Adipose tissue (tissue), 3 donors: ENCODE results near the gene SOX14. TPM values are rescaled to one million over a fixed set of nuclear protein-coding genes. Genes with fewer than 3 reads are reported as not detected.

Experiments
- H3K27ac ChIP-seq: one replicate; pipeline ENCODE4 v1.5.1; 2013; ENCODE audit warnings: low read depth, low read length
- WGBS, 3 donors: extraction: QIAGEN DNeasy Blood & Tissue Kit; methylation state at CpG; one replicate each; pipeline ENCODE4 v1.1.7; 2013; 5-methylcytosine and 5-hydroxymethylcytosine counted together
- polyA plus RNA-seq, 3 donors: library from polyadenylated mRNA; stranded (reverse); fragments of 200-250 nt; gene quantifications; one replicate each; pipeline ENCODE4 v1.2.3, GENCODE V29; 2013
- donor health status: healthy with polysubstance abuse.
- donor health status: Bipolar disorder and iron deficiency.
- donor health status: healthy.

Gene SOX14
- polyA plus RNA-seq, 3 donors, result not detected

DNA sequence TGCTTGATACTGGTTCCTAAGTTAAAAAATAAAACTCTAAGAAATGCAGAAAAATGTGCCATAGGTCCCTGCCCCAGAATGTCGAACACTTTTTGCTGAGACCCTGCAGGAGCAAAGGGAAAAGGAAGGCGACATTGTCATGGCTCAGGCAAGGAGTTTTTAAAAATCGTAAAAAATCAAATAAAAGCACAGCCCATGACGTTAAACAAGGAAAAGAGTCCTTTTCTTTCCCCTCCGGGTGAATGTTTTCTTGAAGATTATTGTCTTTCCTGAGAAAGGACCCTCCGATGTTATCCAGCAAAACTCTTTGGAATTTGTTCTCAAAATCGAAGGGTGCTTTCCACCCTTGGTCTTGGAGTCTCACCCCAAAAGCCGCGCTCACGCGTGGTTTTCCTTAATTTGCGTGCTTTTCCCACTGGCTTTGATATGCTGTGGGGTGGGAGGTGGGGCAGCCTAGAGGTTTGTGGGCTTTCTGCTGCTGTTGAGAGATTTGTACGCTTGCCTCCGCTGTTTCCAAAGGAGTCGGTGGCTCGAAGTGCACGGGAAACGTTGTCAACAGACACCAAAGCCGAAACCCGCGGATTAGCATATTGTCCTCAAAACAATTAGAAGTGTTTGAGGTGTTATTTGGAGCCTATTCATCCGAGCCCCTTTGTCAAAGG lies 2.9 kb downstream of the SOX14 start:
- no peak overlapping the region for H3K27ac ChIP-seq
- 2 to 3% (median 3%) methylated on average over 22 of the region's 22 CpGs for WGBS, 3 donors

DNA sequence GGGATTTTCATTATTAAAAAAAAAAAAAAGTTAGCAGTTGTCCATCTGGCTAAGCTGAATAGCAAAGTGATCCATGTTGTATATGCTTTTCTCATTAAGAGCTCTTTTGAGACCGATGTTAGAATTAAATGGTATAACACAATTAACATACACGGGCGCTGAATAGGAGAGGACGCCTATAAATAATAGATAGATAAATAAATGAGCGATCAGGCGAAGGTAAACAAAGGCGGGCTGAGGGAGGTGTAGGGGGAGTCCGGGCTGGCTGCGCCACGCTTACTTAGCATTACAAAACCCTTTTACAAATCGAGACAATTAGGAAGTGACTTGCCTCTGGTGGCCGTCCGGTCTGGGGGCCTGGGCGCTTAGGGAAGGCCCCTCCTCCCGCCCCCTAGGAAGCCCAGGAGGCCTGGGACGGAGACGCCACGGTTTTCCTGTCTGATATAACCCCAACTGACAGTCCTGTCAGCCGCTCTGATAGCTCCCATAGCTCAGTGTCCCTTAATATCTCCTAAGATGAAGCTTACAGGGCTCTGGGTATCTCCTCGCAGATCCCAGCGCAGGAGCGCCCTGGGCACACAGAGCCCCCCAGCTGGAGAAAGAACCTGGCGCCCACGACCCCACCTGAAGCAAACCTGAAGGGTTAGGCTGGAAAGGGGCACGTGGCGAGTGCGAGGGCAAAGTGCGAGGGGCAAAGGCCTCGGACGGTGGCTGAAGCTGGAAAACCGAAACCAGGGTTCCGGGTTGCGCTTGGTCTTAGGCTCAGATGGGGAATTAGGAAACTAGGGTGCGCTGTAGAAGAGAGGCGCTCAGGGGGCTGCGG lies 3.6 kb downstream of the SOX14 start:
- no peak overlapping the region for H3K27ac ChIP-seq
- WGBS, 3 donors, result 2% methylated on average over 33 to 36 of the region's 36 CpGs

GRCh38 chr3:137768361-137769321 lies 4.5 kb downstream of the SOX14 start:
- WGBS, 3 donors, result 1 to 4% (median 2%) methylated on average over 59 of the region's 59 CpGs

DNA sequence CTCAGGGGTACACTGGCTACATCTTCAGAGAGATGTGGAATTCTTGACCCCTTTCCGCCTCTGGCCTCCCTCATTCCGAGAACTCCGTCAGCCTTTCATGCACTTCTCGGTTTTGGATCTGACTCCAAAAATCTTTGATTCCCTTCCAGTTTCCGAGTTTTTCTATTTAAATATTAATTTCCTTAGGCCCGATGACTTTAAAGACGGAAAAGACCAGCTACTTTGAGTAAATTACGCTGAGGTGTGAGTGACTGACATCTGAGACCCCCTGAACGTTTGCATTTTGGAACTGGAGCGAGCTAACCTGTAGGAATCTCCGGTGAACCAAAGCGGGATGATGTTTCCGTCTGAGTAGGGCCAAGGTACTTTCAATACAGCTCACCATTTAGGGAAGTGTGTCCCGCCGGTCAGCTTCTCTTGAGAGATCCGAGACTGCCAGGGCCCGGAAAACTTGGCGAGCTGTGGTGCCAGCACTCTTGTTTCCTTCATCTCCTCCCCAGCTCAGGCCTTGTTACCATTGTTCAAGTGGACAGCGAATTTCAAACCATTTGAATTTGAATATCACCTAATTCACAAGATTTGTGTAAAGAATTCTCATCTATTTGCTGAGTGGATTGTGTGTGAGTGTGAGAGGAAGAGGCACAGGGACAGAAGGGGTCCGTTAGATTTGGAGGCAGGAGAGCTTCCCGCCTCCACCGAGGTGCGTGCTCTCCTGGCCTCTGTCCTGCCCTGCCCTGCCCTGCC lies 5.4 kb downstream of the SOX14 start:
- 6 to 11% (median 8%) methylated on average over 23 of the region's 23 CpGs for WGBS, 3 donors
- H3K27ac ChIP-seq, result no peak overlapping the region

More at GRCh38 chr3:137768361-137769321, 4.5 kb downstream of the SOX14 start:
- no peak overlapping the region for H3K27ac ChIP-seq

DNA sequence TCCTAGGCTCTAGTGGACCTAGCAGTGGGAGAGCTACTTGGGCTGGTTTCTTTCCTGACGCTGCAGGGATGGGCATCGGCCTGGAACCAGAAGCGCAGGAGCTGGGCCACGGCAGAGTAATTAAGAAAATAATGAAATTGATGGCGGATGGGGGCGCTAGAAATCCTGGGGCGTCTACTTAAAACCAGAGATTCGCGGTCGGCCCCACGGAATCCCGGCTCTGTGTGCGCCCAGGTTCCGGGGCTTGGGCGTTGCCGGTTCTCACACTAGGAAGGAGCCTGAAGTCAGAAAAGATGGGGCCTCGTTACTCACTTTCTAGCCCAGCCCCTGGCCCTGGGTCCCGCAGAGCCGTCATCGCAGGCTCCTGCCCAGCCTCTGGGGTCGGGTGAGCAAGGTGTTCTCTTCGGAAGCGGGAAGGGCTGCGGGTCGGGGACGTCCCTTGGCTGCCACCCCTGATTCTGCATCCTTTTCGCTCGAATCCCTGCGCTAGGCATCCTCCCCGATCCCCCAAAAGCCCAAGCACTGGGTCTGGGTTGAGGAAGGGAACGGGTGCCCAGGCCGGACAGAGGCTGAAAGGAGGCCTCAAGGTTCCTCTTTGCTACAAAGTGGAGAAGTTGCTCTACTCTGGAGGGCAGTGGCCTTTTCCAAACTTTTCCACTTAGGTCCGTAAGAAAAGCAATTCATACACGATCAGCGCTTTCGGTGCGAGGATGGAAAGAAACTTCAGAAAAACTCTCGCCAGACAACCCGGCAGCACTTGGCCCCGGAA lies 6.1 kb downstream of the SOX14 start:
- no peak overlapping the region for H3K27ac ChIP-seq
- WGBS, 3 donors, result 3 to 5% (median 4%) methylated on average over 40 of the region's 40 CpGs

DNA sequence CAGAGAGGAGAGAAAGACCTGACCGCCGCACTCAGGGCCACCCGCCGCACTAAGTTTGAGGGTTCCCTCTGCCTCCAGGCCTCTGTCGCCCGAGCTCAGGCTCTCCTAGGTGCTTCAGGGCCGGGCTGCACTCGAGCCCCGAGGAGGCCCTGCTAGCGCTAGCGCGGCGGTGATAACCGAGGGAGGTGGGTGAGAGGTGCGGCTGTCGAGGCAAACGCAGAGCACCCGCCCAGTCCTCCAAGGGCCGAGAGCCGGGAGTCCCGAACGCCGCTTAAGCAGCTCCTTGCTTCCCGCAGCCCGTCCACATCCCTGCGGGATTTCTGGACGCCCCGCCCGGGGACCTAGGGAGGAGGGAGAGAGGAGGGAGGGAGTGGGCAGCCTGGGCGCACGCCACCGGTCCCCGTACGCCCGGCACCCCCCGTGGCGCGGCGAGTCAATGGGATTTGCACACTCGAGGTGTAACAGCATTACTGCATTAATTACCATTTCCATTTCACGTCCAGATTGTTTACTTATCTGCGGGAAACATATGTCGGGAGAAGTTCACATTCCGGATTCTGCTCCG lies 6.8 kb downstream of the SOX14 start:
- no peak overlapping the region for H3K27ac ChIP-seq
- 2% methylated on average over 41 to 45 of the region's 45 CpGs for WGBS, 3 donors

DNA sequence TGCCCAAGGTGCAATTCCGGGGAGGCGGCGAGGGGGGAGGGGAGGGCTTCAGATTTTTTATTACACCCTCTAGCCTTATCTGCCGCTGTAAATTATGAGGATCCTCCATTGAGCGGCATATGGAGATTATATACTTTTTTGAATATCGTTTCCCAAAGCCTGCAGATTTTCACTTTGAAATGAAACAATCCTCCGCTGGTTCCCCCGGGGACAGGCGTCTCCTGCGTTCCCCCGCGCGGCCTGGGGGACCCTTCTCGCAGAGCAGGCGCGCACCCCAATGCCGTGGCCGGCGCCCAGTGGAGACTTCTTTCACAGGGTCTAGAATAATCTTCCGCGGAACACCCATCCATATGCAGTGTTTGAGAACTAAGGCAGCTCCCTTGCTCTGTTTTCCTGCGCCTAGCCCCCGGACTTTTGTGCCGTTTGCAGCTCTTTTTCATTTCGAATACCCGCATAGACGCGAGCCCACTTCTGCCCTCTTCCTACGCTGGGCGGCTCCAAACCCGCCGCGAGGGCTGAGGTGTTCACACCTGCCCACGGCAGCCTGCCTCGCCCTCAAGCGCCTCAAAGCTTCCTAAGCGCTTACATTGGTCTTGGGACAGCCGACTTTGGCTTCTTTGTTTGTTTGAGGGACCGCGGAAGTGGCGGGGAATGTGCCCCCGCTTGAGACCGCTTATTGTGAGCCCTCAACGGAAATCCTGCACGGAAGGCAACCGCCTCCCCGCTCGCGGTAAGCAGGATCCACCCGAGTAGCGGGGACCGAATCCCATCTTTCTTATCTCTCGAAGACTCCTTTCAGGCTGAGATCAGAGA lies 7.5 kb downstream of the SOX14 start:
- H3K27ac ChIP-seq, result no peak overlapping the region
- 2% methylated on average over 53 of the region's 53 CpGs for whole genome bisulfite sequencing, 3 donors

DNA sequence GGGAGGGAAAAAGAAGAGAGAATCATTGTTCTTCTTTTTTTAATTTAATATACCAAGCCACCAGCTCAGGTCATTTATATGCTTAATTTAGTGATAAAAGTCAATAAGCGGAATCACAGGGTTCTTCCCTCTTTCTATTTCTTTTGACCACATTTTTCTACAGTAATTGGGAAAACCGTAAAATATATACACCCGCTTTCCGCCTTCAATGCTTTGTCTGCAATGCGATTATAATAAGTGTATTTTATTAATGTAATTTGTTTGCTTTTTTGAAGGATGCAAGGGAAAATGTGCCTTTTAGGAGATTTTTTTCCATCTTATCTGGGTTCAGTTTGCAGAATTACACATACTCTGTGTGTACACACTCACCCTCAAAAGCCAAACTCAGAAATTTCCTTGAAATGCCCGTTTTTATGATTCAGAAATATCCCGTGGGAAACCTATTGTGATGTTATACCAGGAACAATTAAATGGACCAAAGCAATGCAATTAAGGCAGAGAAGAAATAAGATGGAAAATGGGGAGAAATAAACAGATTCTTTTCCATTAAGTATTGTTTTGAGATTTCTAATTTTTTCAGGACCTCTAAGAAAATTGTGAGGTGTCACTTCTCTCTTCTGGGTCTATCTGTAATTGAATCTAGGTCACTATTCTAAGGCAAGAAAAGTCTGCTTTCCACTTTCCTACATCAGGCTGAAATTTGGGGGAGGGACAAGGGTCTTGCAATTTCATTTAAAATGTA lies 8.3 kb downstream of the SOX14 start:
- 11 to 16% (median 15%) methylated on average over 7 of the region's 7 CpGs for WGBS, 3 donors

DNA sequence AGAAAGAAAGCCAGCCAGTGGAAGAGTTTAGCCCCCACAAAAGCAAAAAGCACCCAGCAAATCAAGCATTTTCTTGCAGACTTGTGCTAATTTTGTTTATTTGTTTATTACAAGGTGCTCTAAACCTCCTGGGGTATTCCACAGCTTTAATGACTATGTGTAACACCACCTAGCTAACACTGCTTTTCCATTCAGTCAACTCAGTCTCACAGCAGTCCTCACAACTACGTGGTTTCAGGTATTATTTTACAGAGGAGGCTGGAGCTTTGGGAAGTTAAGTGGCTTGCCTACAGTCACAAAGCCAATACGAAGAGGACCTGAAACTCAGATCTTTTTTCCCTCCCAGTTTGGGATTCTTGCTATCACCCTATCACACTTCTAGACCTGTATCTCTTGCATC lies 14.8 kb downstream of the SOX14 start:
- H3K27ac ChIP-seq, result no peak overlapping the region
- 15 to 31% (median 21%) methylated on average over 2 of the region's 2 CpGs for WGBS, 3 donors

More for the DNA sequence above, 8.3 kb downstream of the SOX14 start:
- no peak overlapping the region for H3K27ac ChIP-seq

- WGBS, 3 donors, result 58 to 69% (median 68%) methylated on average over 6 of the region's 6 CpGs
- no peak overlapping the region for H3K27ac ChIP-seq
These were observed 23.4 kb downstream of the SOX14 start for GRCh38 chr3:137787529-137787928.

- H3K27ac ChIP-seq, result no peak overlapping the region
- WGBS, 3 donors, result 51 to 72% (median 66%) methylated on average over 5 of the region's 5 CpGs
These were observed 25.1 kb downstream of the SOX14 start for GRCh38 chr3:137789236-137789635.

GRCh38 chr3:137792626-137793271 lies 28.6 kb downstream of the SOX14 start:
- H3K27ac ChIP-seq, result no peak overlapping the region
- 1 to 7% (median 5%) methylated on average over 3 of the region's 3 CpGs for WGBS, 3 donors

DNA sequence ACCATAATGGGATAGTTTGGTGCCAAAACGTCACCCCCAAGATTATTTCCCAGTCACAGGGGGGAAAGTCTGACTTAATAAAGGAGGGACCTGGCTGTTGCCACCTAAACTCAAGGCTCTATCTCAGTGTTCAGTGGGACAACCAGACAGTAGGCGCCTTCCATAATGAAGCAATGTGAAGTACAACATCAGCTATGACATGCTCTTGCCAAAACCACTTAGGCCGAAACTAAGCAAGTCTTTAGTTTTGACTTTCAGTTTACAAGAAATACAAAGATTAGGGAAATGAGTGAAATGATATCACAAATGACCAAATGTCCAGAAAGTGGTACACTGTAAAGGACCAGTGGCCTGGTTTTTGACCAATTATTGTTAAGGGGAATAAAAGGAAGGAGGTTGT lies 32.9 kb downstream of the SOX14 start:
- no peak overlapping the region for H3K27ac ChIP-seq
- 70 to 84% (median 72%) methylated on average over 3 of the region's 3 CpGs for WGBS, 3 donors

DNA sequence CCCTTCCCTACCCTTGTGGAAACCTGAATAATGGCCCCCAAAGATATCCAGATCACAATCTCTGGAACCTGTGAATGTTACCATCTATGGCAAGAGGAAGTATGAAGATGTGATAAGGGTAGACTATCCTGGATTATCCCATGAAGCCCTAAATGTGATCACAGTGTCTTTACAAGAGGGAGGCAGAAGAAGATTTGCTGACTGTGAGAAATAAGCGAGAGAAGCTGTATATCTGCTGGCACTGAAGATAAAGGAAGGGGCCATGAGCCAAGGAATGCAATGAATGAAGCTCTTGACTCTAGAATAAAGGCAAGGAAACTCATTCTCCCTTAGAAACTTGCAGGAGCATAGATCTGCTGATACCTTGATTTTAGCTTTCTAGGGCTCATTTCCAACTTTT lies 39.1 kb downstream of the SOX14 start:
- no peak overlapping the region for H3K27ac ChIP-seq
- WGBS, 3 donors, result 62 to 74% (median 62%) methylated on average over 1 of the region's 1 CpG

DNA sequence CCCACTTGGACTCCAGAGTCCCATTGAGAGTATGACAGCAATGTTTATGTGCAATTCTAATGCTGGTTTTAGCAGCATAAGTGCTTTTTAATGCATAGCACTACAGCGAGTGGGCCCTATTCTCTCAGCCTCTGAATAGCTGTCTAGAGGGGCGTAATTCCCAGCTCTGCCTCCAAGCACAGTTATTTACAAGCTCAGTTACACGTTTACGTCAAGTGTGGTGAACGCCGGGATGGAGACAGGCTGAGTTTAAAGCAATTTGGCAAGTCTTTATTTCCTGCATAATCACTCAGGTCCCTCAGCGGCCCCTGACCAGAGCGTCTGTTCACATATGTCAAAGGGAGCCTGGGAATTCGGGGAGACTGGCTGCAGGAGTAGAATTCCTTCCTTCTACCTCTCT lies 43.9 kb downstream of the SOX14 start:
- H3K27ac ChIP-seq, result no peak overlapping the region
- 13 to 26% (median 24%) methylated on average over 9 of the region's 9 CpGs for WGBS, 3 donors
